Activated B cell treated with CpG ODN at 0.5 μM for 24 hours (primary cell): ENCODE data around the gene BTBD6. TPM values are rescaled to one million over a fixed set of nuclear protein-coding genes. Genes with fewer than 3 reads are reported as not detected.

Experiments used
- ATAC-seq: fragments of 200-7000 bp; cut with Tn5 transposase; one replicate; pipeline ENCODE4 v1.10.0; 2021; ENCODE audit warnings: low read depth, mild to moderate bottlenecking, moderate library complexity
- CTCF ChIA-PET: fragments of 350-600 bp; sonication (Branson Sonifier 250); formaldehyde crosslinking; loops from one replicate; lab custom pipeline; 2021; ENCODE audit warnings: antibody characterized with exemption; lab: Charles Lee
- POLR2A ChIA-PET: fragments of 350-600 bp; sonication (Branson Sonifier 250); formaldehyde crosslinking; loops from one replicate; lab custom pipeline; 2021; ENCODE audit warnings: antibody characterized with exemption; lab: Charles Lee
- DNase-seq: peaks from one replicate; pipeline ENCODE4 v3.0.0; 2022
- H3K27ac Mint-ChIP-seq: one replicate; pipeline ENCODE4 v1.8.0; 2020; ENCODE audit warnings: mixed read lengths
- H3K27me3 Mint-ChIP-seq: one replicate; pipeline ENCODE4 v1.8.0; 2021; ENCODE audit warnings: mixed read lengths
- H3K36me3 Mint-ChIP-seq: one replicate; pipeline ENCODE4 v1.8.0; 2021; ENCODE audit warnings: low read depth, mixed read lengths
- H3K4me1 Mint-ChIP-seq: one replicate; pipeline ENCODE4 v1.8.0; 2021; ENCODE audit warnings: mixed read lengths
- H3K4me3 Mint-ChIP-seq: one replicate; pipeline ENCODE4 v1.8.0; 2020; ENCODE audit warnings: mild to moderate bottlenecking, mixed read lengths
- H3K9me3 Mint-ChIP-seq: one replicate; pipeline ENCODE4 v1.8.0; 2020; ENCODE audit warnings: mixed read lengths
- CTCF ChIP-seq: fragments of 200-600 bp; IDR thresholded peaks from one replicate; pipeline ENCODE4 v1.8.0; 2022; ENCODE audit warnings: antibody characterized with exemption, mild to moderate bottlenecking
- intact Hi-C: fragments of 100-400 bp; cut with micrococcal nuclease; formaldehyde crosslinking; loops from one replicate; pipeline ENCODE4 v1.15.1; 2024
- total RNA-seq: library from RNA; stranded (reverse); gene quantifications from 2 replicates; pipeline ENCODE4 v1.2.3, GENCODE V29; 2022

BTBD6 gene
- total RNA-seq, 1 donor from 2014 or later: 21.0 TPM

GRCh38 chr14:105299654-105300541 lies 51.6 kb downstream of the BTBD6 start:
- no peak for TF ChIP-seq CTCF
- peak overlapping the region; percentile 80 for H3K4me3 Mint-ChIP-seq
- no peaks in the 10 kb centered on the region for H3K9me3 Mint-ChIP-seq
- ATAC-seq (no peak), DNase-seq (no peak)
- H3K36me3 Mint-ChIP-seq: peaks cover 2% of the 10 kb centered on the region
- peaks cover 11% of the 10 kb centered on the region for H3K4me1 Mint-ChIP-seq
- CTCF ChIA-PET: no interaction called here
- POLR2A ChIA-PET: interaction anchor here (0.9 to 2.6 kb wide), 6 partner anchors 14 to 237 kb away, joined by 3 to 57 read pairs (median 7); partner anchors contain the start of genes BTBD6, PACS2 and TEX22
- intact Hi-C loops: loop anchor here (2.0 to 5.0 kb wide), 3 partner anchors 53 to 473 kb away; partner anchors contain the start of gene NUDT14
- H3K27me3 Mint-ChIP-seq: no peaks in the 10 kb centered on the region
- peak overlapping the region; percentile 50 for H3K27ac Mint-ChIP-seq

Other genes with a start within 250 kb of the BTBD6 start
- 11.7 and 13.6 TPM in 2 replicates for gene CDCA4, start 227.4 kb upstream of the BTBD6 start, total RNA-seq
- gene GPR132, start 183.1 kb upstream of the BTBD6 start, total RNA-seq: 43.4 and 48.5 TPM in 2 replicates
- 0.07 and 0.44 TPM in 2 replicates for gene JAG2, start 79.8 kb upstream of the BTBD6 start, total RNA-seq
- gene NUDT14, start 67.2 kb upstream of the BTBD6 start, total RNA-seq: 15.1 and 15.2 TPM in 2 replicates
- 28.7 and 32.8 TPM in 2 replicates for gene BRF1, start 52.5 kb downstream of the BTBD6 start, total RNA-seq
- gene PACS2, start 66.2 kb downstream of the BTBD6 start, total RNA-seq: 37.4 and 48.0 TPM in 2 replicates
- gene TEX22, start 150.0 kb downstream of the BTBD6 start, total RNA-seq: 2.8 and 5.7 TPM in 2 replicates
- gene MTA1, start 171.3 kb downstream of the BTBD6 start, total RNA-seq: 115 and 119 TPM in 2 replicates
- gene CRIP2, start 226.3 kb downstream of the BTBD6 start, total RNA-seq: 2.9 and 3.0 TPM in 2 replicates
- gene CRIP1, start 238.4 kb downstream of the BTBD6 start, total RNA-seq: 112 and 129 TPM in 2 replicates
- 16.7 and 18.1 TPM in 2 replicates for gene TEDC1, start 242.7 kb downstream of the BTBD6 start, total RNA-seq